ENCODE data around the gene KRT5.

DNA sequence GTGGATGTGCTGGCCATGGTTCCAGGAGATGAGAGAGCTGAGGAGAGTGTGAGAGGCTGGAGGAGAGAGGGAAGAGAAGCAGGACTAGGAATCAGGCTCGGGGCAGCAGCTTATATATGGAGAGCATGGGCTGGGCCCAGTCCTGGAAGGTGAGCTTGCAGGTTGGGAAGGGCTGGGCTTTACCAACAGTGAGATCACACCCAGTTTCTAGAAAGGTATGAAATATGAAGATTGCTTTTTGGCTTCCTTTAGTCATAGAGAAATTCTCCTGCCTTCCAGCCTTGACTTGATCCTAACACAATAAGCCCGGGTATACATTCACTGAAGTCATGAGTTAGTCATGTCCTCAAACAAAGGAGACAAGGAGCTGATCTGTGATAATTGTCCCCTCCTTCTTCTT is 27.0 kb downstream of the KRT5 start, which contains the start of gene KRT6A:
- TF ChIP-seq, protein P1, sequence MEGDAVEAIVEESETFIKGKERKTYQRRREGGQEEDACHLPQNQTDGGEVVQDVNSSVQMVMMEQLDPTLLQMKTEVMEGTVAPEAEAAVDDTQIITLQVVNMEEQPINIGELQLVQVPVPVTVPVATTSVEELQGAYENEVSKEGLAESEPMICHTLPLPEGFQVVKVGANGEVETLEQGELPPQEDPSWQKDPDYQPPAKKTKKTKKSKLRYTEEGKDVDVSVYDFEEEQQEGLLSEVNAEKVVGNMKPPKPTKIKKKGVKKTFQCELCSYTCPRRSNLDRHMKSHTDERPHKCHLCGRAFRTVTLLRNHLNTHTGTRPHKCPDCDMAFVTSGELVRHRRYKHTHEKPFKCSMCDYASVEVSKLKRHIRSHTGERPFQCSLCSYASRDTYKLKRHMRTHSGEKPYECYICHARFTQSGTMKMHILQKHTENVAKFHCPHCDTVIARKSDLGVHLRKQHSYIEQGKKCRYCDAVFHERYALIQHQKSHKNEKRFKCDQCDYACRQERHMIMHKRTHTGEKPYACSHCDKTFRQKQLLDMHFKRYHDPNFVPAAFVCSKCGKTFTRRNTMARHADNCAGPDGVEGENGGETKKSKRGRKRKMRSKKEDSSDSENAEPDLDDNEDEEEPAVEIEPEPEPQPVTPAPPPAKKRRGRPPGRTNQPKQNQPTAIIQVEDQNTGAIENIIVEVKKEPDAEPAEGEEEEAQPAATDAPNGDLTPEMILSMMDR (IDR thresholded peaks at IDR 0.05), result no peak
- TF ChIP-seq POLR2AphosphoS5 (IDR thresholded peaks at IDR 0.05), result no peak
- no peak for TF ChIP-seq POLR2A (IDR thresholded peaks at IDR 0.05)
